Epithelial cell of proximal tubule (primary cell): ENCODE data around the gene RNF38. TPM values are rescaled to one million over a fixed set of nuclear protein-coding genes. Genes with fewer than 3 reads are reported as not detected.
A peak's percentile ranks its signal among the peaks of the same experiment; 100 is the strongest.
"Not testable (repeated sequence)": the region's sequence is repeated elsewhere in the genome, so short reads cannot be mapped to it uniquely, and the experiment has no call there.

Source experiments
- DNase-seq: peaks from one replicate; pipeline ENCODE4 v3.0.0-alpha.2; 2011; ENCODE audit warnings: low read depth
- H3K4me3 ChIP-seq: 2 replicates; pipeline ENCODE4 v1.5.1; 2011; ENCODE audit warnings: low read depth, mild to moderate bottlenecking, low read length
- total RNA-seq: library from RNA; depleted of rRNA; stranded (reverse); fragments of >200 nt; gene quantifications from 2 replicates; pipeline ENCODE4 v1.2.3, GENCODE V29; 2015
- TF ChIP-seq, protein P1 (sequence below): conservative IDR thresholded peaks from 2 replicates; pipeline ENCODE4 v1.5.1; 2012; ENCODE audit warnings: low read depth, mild to moderate bottlenecking, low read length

RNF38 gene
- total RNA-seq, 1 donor from 2014 or later: 15.8 TPM

GRCh38 chr9:36322462-36322861 is 77.6 kb downstream of the RNF38 start:
- DNase-seq: no peak
- H3K4me3 ChIP-seq: no peak overlapping the region
- TF ChIP-seq, protein P1, sequence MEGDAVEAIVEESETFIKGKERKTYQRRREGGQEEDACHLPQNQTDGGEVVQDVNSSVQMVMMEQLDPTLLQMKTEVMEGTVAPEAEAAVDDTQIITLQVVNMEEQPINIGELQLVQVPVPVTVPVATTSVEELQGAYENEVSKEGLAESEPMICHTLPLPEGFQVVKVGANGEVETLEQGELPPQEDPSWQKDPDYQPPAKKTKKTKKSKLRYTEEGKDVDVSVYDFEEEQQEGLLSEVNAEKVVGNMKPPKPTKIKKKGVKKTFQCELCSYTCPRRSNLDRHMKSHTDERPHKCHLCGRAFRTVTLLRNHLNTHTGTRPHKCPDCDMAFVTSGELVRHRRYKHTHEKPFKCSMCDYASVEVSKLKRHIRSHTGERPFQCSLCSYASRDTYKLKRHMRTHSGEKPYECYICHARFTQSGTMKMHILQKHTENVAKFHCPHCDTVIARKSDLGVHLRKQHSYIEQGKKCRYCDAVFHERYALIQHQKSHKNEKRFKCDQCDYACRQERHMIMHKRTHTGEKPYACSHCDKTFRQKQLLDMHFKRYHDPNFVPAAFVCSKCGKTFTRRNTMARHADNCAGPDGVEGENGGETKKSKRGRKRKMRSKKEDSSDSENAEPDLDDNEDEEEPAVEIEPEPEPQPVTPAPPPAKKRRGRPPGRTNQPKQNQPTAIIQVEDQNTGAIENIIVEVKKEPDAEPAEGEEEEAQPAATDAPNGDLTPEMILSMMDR: no peak

- H3K4me3 ChIP-seq, DNase-seq: not testable (repeated sequence)
Observed at GRCh38 chr9:36321903-36322302, 78.2 kb downstream of the RNF38 start.

DNA sequence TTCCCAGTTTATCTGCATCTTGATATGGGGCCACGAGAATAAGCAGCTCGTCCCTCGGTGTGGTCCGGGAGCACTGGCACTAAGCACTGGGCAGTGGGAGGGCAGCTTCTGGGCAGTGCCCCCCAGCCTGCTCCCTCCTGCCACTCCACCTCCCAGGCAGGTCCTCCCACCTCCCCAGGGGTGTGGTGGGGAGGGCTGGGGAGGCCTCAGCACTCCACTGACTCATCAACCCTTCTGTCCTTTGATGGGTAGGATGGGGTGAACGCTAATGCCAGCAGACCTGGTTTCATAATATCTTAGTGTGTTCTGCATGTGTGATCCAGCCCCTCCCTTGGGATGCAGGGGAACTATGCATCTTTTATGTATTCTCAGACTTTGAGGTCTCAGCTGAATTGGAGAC is 79.6 kb downstream of the RNF38 start:
- TF ChIP-seq, protein P1: no peak
- H3K4me3 ChIP-seq: no peak overlapping the region
- DNase-seq: no peak

DNA sequence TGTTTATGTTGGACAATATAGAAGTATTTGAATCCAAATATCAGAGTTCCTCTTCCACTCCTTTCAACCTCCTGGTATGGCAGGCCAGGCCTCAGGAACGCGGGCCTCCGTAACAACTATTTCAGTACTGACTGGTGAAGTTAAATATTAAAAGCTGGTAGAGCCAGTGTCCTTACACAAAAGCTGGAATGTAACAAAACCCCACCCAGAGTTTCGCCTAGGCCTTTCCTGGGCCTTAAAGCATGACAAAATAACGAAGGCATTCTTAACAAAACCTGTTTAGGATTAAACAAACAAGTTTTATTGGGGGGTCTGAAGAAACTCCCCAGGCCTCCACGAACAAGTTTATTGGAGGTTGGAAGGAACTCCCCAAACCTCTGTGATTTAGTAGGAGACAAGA is 80.3 kb downstream of the RNF38 start:
- no peak overlapping the region for H3K4me3 ChIP-seq
- TF ChIP-seq, protein P1: no peak
- peak; percentile 79 for DNase-seq

DNA sequence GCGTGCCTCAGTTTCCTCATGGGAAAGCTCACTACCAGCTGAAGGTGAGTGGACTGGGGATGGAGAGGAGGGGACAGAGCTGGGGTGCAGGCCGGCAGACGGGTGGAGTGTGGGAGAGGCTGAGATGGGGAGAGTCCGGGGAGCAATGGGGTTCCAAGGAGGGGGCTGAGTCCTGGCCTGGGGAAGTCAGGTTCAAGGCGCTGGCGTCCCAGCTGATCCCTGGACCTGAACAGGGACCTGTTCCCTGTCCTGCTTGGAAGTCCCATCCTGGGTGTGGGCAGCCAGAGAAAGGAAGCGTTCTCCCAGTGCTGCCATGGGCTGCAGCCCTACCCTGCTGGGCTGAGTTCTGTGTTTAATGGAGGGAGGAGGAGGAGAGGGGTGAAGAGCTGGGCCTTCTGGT is 80.9 kb downstream of the RNF38 start:
- no peak overlapping the region for H3K4me3 ChIP-seq
- TF ChIP-seq, protein P1: no peak
- DNase-seq: no peak

- TF ChIP-seq, protein P1: no peak
- no peak for DNase-seq
- no peak overlapping the region for H3K4me3 ChIP-seq
Observed at GRCh38 chr9:36318212-36318802, 81.8 kb downstream of the RNF38 start.

- TF ChIP-seq, protein P1: no peak
- H3K4me3 ChIP-seq: no peak overlapping the region
- DNase-seq: peak; percentile 67
Observed at GRCh38 chr9:36317766-36318165, 82.3 kb downstream of the RNF38 start.
